SK-N-SH (cell line): ENCODE results near the gene CHST15. TPM values are rescaled to one million over a fixed set of nuclear protein-coding genes. Genes with fewer than 3 reads are reported as not detected.
A peak's percentile ranks its signal among the peaks of the same experiment; 100 is the strongest.

Source experiments
- CTCF ChIA-PET: fragments of 300-600, 350-600 bp; formaldehyde crosslinking; extraction: SDS; loops from one replicate; lab custom pipeline; 2021; lab: Yijun Ruan, JAX
- POLR2A ChIA-PET: fragments of 350-600 bp; sonication (Branson Sonifier 250); formaldehyde crosslinking; extraction: SDS; loops from one replicate; lab custom pipeline; 2020; ENCODE audit warnings: antibody characterized with exemption, inconsistent platforms; lab: Yijun Ruan, JAX
- DNase-seq: peaks from one replicate; pipeline ENCODE4 v3.0.0; 2012
- H2AFZ ChIP-seq: fragments of 200-600 bp; sonication (generic); 2 replicates; pipeline ENCODE4 v1.8.1; 2016; ENCODE audit warnings: antibody characterized with exemption, mild to moderate bottlenecking, low read depth
- H3F3A ChIP-seq: fragments of 200-600 bp; sonication (generic); replicated peaks from 2 replicates; pipeline ENCODE3; 2016; ENCODE audit warnings: antibody characterized with exemption, mild to moderate bottlenecking; ENCODE audit not compliant: insufficient read depth
- H3K27ac ChIP-seq, 2 experiments: fragments of 200-500 bp in 1 of 2; fragments of 200-600 bp in 1 of 2; sonication (Bioruptor generic) in 1 of 2; sonication (generic), shearing (Covaris generic) in 1 of 2; 2 replicates each; pipeline versions ENCODE4 v1.5.1 to v1.6.1; 2014 to 2016; ENCODE audit warnings: low read depth in 2 of 2, inconsistent platforms in 1 of 2, low read length in 1 of 2, mild to moderate bottlenecking in 1 of 2, mixed read lengths in 1 of 2
- H3K27me3 ChIP-seq: fragments of 200-600 bp; sonication (generic), shearing (Covaris generic); 2 replicates; pipeline ENCODE4 v1.6.1; 2016; ENCODE audit warnings: mixed run types; ENCODE audit not compliant: insufficient read depth
- H3K36me3 ChIP-seq, 2 experiments: fragments of 200-500 bp in 1 of 2; fragments of 200-600 bp in 1 of 2; sonication (Bioruptor generic) in 1 of 2; sonication (generic) in 1 of 2; replicated peaks in 1 of 2; 2 replicates each; pipeline versions ENCODE3 to v1.5.1; 2014 to 2016; ENCODE audit warnings: low read length in 1 of 2, mild to moderate bottlenecking in 1 of 2; ENCODE audit not compliant: insufficient read depth in 2 of 2, control insufficient read depth in 1 of 2
- H3K4me1 ChIP-seq, 2 experiments: fragments of 200-500 bp in 1 of 2; fragments of 200-600 bp in 1 of 2; sonication (Bioruptor generic) in 1 of 2; sonication (generic), shearing (Covaris generic) in 1 of 2; 2 replicates each; pipeline versions ENCODE4 v1.5.1 to v1.6.1; 2014 to 2016; ENCODE audit warnings: low read depth in 1 of 2, low read length in 1 of 2, mixed run types in 1 of 2; ENCODE audit not compliant: insufficient read depth in 2 of 2, control insufficient read depth in 1 of 2
- H3K4me2 ChIP-seq: fragments of 200-600 bp; sonication (generic), shearing (Covaris generic); 2 replicates; pipeline ENCODE4 v1.6.1; 2017; ENCODE audit warnings: mixed run types
- H3K4me3 ChIP-seq, 2 experiments: fragments of 200-500 bp in 1 of 2; fragments of 200-600 bp in 1 of 2; sonication (Bioruptor generic) in 1 of 2; sonication (generic), shearing (Covaris generic) in 1 of 2; 2 replicates each; pipeline versions ENCODE4 v1.5.1 to v1.8.1; 2014 to 2016; ENCODE audit warnings: low read depth in 2 of 2, inconsistent platforms in 1 of 2, low read length in 1 of 2, mild to moderate bottlenecking in 1 of 2, mixed read lengths in 1 of 2, moderate library complexity in 1 of 2
- H3K79me2 ChIP-seq: fragments of 200-600 bp; sonication (generic); 2 replicates; pipeline ENCODE4 v1.8.1; 2017; ENCODE audit warnings: mild to moderate bottlenecking; ENCODE audit not compliant: insufficient read depth
- H3K9ac ChIP-seq: fragments of 200-600 bp; sonication (generic); 2 replicates; pipeline ENCODE4 v1.6.1; 2017; ENCODE audit warnings: mixed run types
- H3K9me2 ChIP-seq: fragments of 200-600 bp; sonication (generic); 2 replicates; pipeline ENCODE4 v1.6.1; 2017; ENCODE audit warnings: mixed run types
- H3K9me3 ChIP-seq: fragments of 200-600 bp; sonication (generic); 2 replicates; pipeline ENCODE4 v1.6.1; 2017; ENCODE audit warnings: mixed run types, mild to moderate bottlenecking, moderate library complexity
- H4K20me1 ChIP-seq: fragments of 200-600 bp; sonication (generic); 2 replicates; pipeline ENCODE4 v1.6.1; 2017; ENCODE audit warnings: mild to moderate bottlenecking, mixed run types; ENCODE audit not compliant: insufficient read depth
- CHD2 ChIP-seq: fragments of 150-350 bp; IDR thresholded peaks from 2 replicates; pipeline ENCODE4 v1.6.1; 2018; ENCODE audit warnings: low read length; ENCODE audit not compliant: partially characterized antibody
- CTCF ChIP-seq: fragments of 200-600 bp; sonication (generic); IDR thresholded peaks from 2 replicates; pipeline ENCODE4 v1.6.1; 2017; ENCODE audit warnings: antibody characterized with exemption, mild to moderate bottlenecking, moderate library complexity
- ELF1 ChIP-seq: IDR thresholded peaks from 2 replicates; pipeline ENCODE4 v1.4.0; 2012
- FOSL2 ChIP-seq: IDR thresholded peaks from 2 replicates; pipeline ENCODE4 v1.4.0; 2012; ENCODE audit warnings: low read depth, mild to moderate bottlenecking, moderate library complexity, borderline replicate concordance
- FOXJ3 ChIP-seq: sonication (generic); formaldehyde crosslinking; IDR thresholded peaks from 2 replicates; pipeline ENCODE4 v1.5.1; 2020; ENCODE audit warnings: mild to moderate bottlenecking, missing genetic modification reagents
- GABPA ChIP-seq: IDR thresholded peaks from 2 replicates; pipeline ENCODE4 v1.4.0; 2012; ENCODE audit warnings: low read depth, mild to moderate bottlenecking
- MEF2A ChIP-seq: IDR thresholded peaks from 2 replicates; pipeline ENCODE4 v1.4.0; 2012; ENCODE audit warnings: low read depth, borderline replicate concordance
- NRF1 ChIP-seq: IDR thresholded peaks from 2 replicates; pipeline ENCODE4 v1.6.1; 2012; ENCODE audit warnings: low read depth, mild to moderate bottlenecking, low read length
- PBX3 ChIP-seq: IDR thresholded peaks from 2 replicates; pipeline ENCODE4; 2012
- RCOR1 ChIP-seq: fragments of 150-350 bp; IDR thresholded peaks from 2 replicates; pipeline ENCODE4 v1.6.1; 2017; ENCODE audit warnings: antibody characterized with exemption, low read length
- SIN3A ChIP-seq: IDR thresholded peaks from 2 replicates; pipeline ENCODE4 v1.6.1; 2012; ENCODE audit warnings: low read depth, mild to moderate bottlenecking, low read length, moderate library complexity, borderline replicate concordance
- SMC3 ChIP-seq: IDR thresholded peaks from 2 replicates; pipeline ENCODE4 v1.6.1; 2012; ENCODE audit warnings: low read depth, low read length, improper control_type of control experiment
- TAF1 ChIP-seq: IDR thresholded peaks from 2 replicates; pipeline ENCODE4 v1.6.1; 2012; ENCODE audit warnings: low read depth, mild to moderate bottlenecking, low read length, moderate library complexity, borderline replicate concordance
- USF1 ChIP-seq: IDR thresholded peaks from 2 replicates; pipeline ENCODE4 v1.4.0; 2012; ENCODE audit warnings: low read depth, borderline replicate concordance
- WGBS: methylation state at CpG from one replicate; pipeline ENCODE4 v1.1.6; 2017; ENCODE audit warnings: low lambda C conversion rate; 5-methylcytosine and 5-hydroxymethylcytosine counted together
- polyA plus RNA-seq, 3 experiments: library from polyadenylated mRNA; depleted of rRNA; stranded (reverse); fragments of >200 nt; gene quantifications; 2 replicates each; pipeline ENCODE4 v1.2.3, GENCODE V29; 2012

The CHST15 gene
- polyA plus RNA-seq, 1 of the 3 experiments (the other 2 are of a cell fraction) = 0.02 TPM

- no peaks in the 10 kb centered on the region for H3K9me3 ChIP-seq
- TF ChIP-seq ELF1 (no peak), NRF1 (no peak), MEF2A (no peak), RCOR1 (no peak), SMC3 (no peak), USF1 (no peak), CHD2 (no peak), CTCF (no peak), PBX3 (no peak), SIN3A (no peak), FOSL2 (no peak), FOXJ3 (CRISPR knock-in tag) (no peak), TAF1 (no peak), GABPA (no peak)
- peak; percentile 73 for DNase-seq
- H3K36me3 ChIP-seq = no peaks in the 10 kb centered on the region
- H3K9me2 ChIP-seq = no peaks in the 10 kb centered on the region
- H2AFZ ChIP-seq = no peak overlapping the region
- ChIA-PET CTCF (interaction anchor here (0.7 to 2.0 kb wide), 6 partner anchors 14 to 318 kb away, joined by 3 to 7 read pairs (median 4); no protein-coding TSS in a partner anchor), POLR2A (no interaction called here)
- 41% methylated on average over 28 of the region's 55 CpGs for WGBS
- no peaks in the 10 kb centered on the region for H4K20me1 ChIP-seq
- H3F3A ChIP-seq = no peaks in the 10 kb centered on the region
- H3K27ac ChIP-seq = no peak overlapping the region
- H3K4me2 ChIP-seq = no peak overlapping the region
- H3K4me3 ChIP-seq = no peak overlapping the region
- H3K4me1 ChIP-seq = peaks cover 0 to 14% of the 10 kb centered on the region in 2 experiments; a peak in 1 of 4 replicates
- H3K79me2 ChIP-seq = no peaks in the 10 kb centered on the region
- H3K27me3 ChIP-seq = no peaks in the 10 kb centered on the region; the same call in 1 of the 2 replicates
- no peak overlapping the region for H3K9ac ChIP-seq
Observed at GRCh38 chr10:124091646-124092249, 1.6 kb downstream of the CHST15 start.
